Embryonic facial prominence (tissue), 1 donor: ENCODE data around the gene ZNF14.
"Not testable (repeated sequence)": the region's sequence is repeated elsewhere in the genome, so short reads cannot be mapped to it uniquely, and the experiment has no call there.

Experiments used
- DNase-seq: peaks from one replicate; pipeline ENCODE4 v3.0.0-alpha.2; 2016; ENCODE audit errors: extremely low spot score

The ZNF14 gene

GRCh38 chr19:19687090-19687489 is 45.8 kb downstream of the ZNF14 start:
- no peak for DNase-seq

- no peak for DNase-seq
These were observed 46.3 kb downstream of the ZNF14 start for GRCh38 chr19:19686580-19686979.

DNA sequence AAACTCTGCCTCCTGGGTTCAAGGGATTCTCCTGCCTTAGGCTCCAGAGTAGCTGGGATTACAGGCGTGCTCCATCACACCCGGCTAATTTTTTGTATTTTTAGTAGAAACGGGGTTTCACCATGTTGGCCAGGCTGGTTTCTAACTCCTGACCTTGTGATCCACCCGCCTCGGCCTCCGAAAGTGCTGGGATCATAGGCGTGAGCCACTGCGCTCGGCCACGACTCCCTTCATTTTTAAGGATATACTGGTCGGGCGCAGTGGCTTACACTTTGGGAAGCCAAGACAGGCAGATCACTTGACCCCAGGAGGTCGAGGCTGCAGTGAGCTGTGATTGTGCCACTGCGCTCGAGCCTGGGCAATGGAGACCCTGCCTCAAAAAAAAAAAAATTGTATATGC is 46.8 kb downstream of the ZNF14 start:
- not testable (repeated sequence) for DNase-seq

DNA sequence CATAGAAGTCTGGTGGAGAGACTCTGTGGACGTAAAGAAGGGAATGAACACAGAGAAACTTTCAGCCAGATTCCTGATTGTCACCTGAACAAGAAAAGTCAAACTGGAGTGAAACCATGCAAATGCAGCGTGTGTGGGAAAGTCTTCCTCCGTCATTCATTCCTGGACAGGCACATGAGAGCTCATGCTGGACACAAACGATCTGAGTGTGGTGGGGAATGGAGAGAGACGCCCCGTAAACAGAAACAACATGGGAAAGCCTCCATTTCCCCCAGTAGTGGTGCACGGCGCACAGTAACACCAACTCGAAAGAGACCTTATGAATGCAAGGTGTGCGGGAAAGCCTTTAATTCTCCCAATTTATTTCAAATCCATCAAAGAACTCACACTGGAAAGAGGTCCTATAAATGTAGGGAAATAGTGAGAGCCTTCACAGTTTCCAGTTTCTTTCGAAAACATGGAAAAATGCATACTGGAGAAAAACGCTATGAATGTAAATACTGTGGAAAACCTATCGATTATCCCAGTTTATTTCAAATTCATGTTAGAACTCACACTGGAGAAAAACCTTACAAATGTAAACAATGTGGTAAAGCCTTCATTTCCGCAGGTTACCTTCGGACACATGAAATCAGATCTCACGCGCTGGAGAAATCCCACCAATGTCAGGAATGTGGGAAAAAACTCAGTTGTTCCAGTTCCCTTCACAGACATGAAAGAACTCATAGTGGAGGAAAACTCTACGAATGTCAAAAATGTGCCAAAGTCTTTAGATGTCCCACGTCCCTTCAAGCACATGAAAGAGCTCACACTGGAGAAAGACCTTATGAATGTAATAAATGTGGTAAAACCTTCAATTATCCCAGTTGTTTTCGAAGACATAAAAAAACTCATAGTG is 53.5 kb downstream of the ZNF14 start:
- no peak for DNase-seq

- no peak for DNase-seq
These were observed 55.3 kb downstream of the ZNF14 start for GRCh38 chr19:19677579-19677978.

DNA sequence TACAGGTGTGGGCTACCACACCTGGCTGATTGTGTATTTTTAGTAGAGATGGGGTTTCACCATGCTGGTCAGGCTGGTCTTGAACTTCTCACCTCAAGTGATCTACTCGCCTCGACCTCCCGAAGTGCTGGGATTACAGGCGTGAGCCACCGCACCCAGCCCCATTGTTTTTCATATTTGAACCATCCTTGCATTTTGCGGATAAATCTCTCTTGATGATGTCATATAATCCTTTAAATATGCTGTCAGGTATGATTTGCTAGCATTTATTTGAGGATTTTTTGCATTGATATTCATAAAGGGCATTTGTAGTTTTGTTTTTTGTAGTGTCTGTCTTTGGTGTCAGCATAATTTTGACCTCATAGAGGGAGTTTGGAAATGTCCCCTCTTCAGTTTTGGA is 58.6 kb downstream of the ZNF14 start:
- DNase-seq = no peak

DNA sequence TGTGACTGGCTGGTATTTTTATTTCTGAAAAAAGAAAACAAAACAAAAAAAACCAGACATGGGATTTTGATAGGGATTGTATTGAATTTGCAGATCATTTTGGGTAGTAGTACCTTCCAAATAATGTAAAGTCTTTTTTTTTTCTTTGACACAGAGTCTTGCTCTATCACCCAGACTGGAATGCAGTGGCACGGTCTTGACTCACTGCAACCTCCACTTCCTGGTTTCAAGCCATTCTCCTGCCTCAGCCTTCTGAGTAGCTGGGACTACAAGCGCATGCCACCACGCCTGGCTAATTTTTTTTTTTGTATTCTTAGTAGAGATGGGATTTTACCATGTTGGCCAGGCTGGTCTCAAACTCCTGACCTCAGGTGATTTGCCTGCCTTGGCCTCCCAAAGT is 60.1 kb downstream of the ZNF14 start:
- no peak for DNase-seq

DNA sequence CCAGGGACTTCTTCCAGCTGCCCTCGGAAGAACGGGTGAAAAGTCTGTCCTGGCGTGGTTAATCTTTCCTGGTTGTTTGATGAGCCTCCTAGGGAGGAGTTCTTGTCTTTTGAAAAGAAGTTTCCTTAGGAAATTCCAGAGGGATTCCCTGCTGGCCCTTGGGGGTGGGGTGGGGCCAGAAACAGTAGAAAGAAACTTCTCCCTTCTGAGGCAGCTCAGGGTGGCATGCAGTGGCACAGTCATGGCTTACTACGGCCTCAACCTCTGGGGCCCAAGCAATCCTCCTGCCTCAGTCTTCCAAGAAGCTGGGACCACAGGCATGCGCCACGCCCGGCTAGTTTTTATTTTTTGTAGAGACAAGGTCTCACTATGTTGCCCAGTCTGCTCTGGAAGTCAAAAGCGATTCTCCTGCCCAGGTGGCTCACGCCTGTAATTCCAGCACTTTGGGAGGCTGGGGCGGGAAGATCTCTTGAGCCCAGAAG is 62.8 kb downstream of the ZNF14 start:
- no peak for DNase-seq

DNA sequence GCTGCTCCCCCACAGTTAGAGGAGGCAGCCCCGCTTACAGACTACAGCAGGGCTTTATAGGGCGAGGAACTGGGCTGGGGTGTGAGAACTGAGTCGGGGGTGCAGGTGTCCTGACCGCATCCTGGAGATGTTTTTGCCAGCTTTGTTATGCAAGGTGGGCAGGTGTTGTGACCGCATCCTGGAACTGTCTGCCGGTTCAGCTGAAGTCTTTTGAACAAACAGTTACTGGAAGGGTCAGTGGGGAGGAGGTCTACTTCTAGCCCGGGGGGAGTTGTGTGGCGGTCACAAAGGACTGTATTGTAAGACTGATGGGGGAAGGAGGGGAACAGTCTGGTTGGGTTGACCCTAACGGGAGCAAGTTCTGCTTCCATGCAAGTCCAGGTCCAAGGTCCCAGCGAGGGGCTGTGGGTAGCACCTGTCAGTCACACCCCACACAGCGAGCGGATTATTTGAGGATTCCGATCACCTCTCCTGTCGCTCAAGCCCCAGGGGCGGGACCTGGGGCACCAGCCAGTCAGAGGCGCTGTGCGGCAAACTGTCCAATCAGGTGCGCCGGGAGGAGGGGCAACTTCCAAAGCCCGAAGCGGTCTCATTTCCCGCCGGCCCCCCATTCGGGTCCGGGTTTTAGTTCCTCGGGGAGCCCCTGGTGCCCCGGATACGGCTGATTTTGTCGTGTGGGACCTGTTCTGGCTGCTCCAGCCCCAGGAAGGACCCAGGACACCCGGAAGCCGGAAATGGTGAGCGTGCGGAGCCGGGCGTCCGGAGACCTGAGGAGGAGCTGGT is 64.5 kb downstream of the ZNF14 start, which contains the start of gene ZNF101:
Gene ZNF101 (plus strand): TSS at position 610 of the 783 bp plus-strand sequence. CDS start 125 bp downstream, at position 735.
- DNase-seq = peak; percentile 65

GRCh38 chr19:19665420-19665948 is 67.4 kb downstream of the ZNF14 start:
- not testable (repeated sequence) for DNase-seq

- peak; percentile 93 for DNase-seq
These were observed 69.4 kb downstream of the ZNF14 start, which contains the start of gene ATP13A1 for GRCh38 chr19:19663256-19664120. ATP13A1 (minus strand) TSS chr19:19663676; CDS start chr19:19663666, 10 bp downstream.

- DNase-seq = no peak
These were observed 70.0 kb downstream of the ZNF14 start for GRCh38 chr19:19662871-19663255.

- no peak for DNase-seq
These were observed 70.6 kb downstream of the ZNF14 start for GRCh38 chr19:19662344-19662743.

DNA sequence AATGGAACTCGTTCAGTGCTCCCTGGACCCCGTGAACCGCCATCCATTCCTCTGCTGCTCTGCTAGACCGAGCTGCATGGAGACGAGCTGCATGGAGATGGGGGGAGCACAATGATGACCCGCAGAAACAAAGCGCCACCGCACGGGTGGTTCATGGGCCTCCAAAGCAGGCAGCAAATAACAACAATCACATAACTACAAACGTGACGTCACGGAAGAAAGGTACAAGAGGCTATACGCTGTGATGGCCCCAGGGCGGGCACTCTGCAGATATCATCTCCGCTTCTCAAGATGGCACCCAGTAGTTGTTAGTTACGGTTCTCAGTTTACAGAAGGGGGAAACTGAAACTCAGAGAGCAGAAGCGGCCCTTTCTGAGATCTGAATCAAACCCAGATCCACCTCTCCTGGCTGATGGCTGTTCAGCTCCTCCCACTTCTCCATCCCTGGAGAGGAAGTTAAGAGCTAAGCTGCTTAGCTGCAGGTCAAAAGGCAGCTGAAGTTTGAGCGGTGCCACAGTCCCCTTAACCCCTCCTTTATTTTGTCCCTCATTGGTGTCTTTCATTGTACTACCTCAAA is 71.1 kb downstream of the ZNF14 start:
- no peak for DNase-seq

DNA sequence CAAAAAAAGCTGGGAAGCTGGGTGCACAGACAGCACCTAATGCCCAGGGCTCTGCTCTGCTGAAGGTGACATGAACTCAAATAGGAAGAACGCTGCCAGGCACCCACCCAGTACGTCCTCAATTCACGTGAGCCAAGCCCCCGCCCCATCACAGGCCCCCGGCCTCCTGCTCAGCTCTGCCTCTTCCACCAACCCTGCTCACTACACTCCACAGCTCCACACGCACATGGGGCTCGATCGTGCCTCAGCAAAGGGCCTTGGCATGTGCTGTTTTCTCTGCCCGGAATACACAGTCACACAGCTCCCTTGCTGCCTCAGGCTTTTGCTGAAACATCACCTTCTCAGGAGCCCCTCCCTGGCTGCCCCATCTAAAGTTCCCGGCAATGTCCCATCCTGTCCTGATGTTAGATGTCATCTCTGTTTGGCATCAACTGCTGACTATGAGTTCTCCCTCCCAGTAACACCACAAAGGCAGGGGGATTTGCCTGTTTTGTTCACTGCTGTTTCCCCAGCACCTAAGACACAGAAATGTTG is 71.7 kb downstream of the ZNF14 start:
- no peak for DNase-seq
